NT2/D1 (cell line): ENCODE data around the gene SNRNP48.

Source experiments
- SUZ12 ChIP-seq: IDR thresholded peaks from 2 replicates; pipeline ENCODE4 v1.6.1; 2011; ENCODE audit not compliant: insufficient read length, insufficient read depth; ENCODE audit errors: extremely low read depth
- YY1 ChIP-seq: IDR thresholded peaks from 2 replicates; pipeline ENCODE4 v1.6.1; 2011; ENCODE audit not compliant: insufficient read length, insufficient read depth
- ZNF274 ChIP-seq: IDR thresholded peaks from 2 replicates; pipeline ENCODE4 v1.6.1; 2011; ENCODE audit warnings: mild to moderate bottlenecking, low read depth, low read length

- TF ChIP-seq SUZ12, result no peak
- TF ChIP-seq YY1, result no peak
- TF ChIP-seq ZNF274, result no peak
These were observed 2.3 kb upstream of the SNRNP48 start for GRCh38 chr6:7587631-7588100.
